ENCODE results near the gene PAFAH2. TPM values are rescaled to one million over a fixed set of nuclear protein-coding genes. Genes with fewer than 3 reads are reported as not detected.

Gene PAFAH2
- total and polyA plus RNA-seq, 12 donors: 6.6 to 32.8 (median 13.6) TPM

DNA sequence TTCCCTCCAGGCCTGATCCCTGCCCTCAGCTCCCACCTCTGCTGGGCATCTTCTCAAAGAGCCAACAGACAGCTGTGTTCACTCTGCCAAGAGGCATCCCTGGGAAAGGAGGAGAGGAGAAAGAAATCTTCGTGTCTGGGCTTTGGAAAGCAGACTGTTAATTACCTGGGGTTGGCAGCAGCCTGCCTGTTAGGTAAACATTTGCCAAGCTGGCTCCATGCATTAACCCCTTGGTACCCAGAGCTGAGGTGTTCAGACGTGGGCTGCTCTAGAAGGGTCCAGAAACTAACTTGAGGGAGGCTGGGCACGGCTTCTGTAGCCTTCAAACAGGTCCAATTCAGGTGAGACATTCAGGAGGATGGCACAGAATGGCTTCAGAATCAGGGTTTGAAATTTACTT, 15.0 kb upstream of the PAFAH2 start:
- Histone ChIP-seq H3K4me3 (no peak overlapping the region), H3K27ac (no peak overlapping the region), H3K36me3 (replicated peaks in 1 of 2) (no peaks in the 10 kb centered on the region), H3K4me1 (replicated peaks in 1 of 2) (peaks cover 8 to 31% of the 10 kb centered on the region in 2 donors), H3K27me3 (no peaks in the 10 kb centered on the region), H3K9me3 (replicated peaks in 1 of 3) (no peaks in the 10 kb centered on the region)
- intact Hi-C loops (cut with DNase I): no loop called here
- DNase-seq: no peak
- 59 to 86% (median 76%) methylated on average over 2 to 3 of the region's 3 CpGs for WGBS, 4 donors
- TF ChIP-seq POLR2A (IDR thresholded peaks at IDR 0.05): no peak
- TF ChIP-seq, protein P1, sequence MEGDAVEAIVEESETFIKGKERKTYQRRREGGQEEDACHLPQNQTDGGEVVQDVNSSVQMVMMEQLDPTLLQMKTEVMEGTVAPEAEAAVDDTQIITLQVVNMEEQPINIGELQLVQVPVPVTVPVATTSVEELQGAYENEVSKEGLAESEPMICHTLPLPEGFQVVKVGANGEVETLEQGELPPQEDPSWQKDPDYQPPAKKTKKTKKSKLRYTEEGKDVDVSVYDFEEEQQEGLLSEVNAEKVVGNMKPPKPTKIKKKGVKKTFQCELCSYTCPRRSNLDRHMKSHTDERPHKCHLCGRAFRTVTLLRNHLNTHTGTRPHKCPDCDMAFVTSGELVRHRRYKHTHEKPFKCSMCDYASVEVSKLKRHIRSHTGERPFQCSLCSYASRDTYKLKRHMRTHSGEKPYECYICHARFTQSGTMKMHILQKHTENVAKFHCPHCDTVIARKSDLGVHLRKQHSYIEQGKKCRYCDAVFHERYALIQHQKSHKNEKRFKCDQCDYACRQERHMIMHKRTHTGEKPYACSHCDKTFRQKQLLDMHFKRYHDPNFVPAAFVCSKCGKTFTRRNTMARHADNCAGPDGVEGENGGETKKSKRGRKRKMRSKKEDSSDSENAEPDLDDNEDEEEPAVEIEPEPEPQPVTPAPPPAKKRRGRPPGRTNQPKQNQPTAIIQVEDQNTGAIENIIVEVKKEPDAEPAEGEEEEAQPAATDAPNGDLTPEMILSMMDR (IDR thresholded peaks at IDR 0.05): no peak

DNA sequence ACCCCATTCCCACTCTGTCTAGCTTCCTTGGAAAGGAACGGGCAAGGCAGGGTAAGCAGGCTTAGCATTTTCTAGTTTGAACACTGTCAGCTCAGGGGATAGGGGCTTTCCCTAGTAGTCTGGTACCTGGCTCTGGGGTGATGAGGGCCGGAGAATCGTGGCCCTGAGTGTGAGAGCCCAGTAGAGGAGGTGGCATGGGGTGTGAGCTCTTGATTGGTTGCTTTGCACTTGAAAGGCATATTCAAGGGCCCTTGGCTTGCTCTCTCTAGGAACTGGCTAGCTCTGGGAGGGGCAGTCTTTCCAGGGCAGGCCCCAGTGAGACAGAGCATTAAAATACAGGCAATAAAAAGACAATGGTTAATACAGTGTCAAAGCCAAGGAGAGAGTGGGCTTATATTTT, 13.0 kb upstream of the PAFAH2 start:
- Histone ChIP-seq H3K36me3 (replicated peaks in 1 of 2) (no peaks in the 10 kb centered on the region), H3K27ac (no peak overlapping the region), H3K4me3 (no peak overlapping the region), H3K27me3 (no peaks in the 10 kb centered on the region), H3K9me3 (replicated peaks in 1 of 3) (no peaks in the 10 kb centered on the region), H3K4me1 (replicated peaks in 1 of 2) (peaks cover 8 to 18% of the 10 kb centered on the region in 2 donors)
- no peak for TF ChIP-seq POLR2A (IDR thresholded peaks at IDR 0.05)
- TF ChIP-seq, protein P1 (IDR thresholded peaks at IDR 0.05): no peak
- 73 to 100% (median 83%) methylated on average over 1 to 3 of the region's 3 CpGs for WGBS, 4 donors
- intact Hi-C loops (cut with DNase I): no loop called here
- DNase-seq: no peak

DNA sequence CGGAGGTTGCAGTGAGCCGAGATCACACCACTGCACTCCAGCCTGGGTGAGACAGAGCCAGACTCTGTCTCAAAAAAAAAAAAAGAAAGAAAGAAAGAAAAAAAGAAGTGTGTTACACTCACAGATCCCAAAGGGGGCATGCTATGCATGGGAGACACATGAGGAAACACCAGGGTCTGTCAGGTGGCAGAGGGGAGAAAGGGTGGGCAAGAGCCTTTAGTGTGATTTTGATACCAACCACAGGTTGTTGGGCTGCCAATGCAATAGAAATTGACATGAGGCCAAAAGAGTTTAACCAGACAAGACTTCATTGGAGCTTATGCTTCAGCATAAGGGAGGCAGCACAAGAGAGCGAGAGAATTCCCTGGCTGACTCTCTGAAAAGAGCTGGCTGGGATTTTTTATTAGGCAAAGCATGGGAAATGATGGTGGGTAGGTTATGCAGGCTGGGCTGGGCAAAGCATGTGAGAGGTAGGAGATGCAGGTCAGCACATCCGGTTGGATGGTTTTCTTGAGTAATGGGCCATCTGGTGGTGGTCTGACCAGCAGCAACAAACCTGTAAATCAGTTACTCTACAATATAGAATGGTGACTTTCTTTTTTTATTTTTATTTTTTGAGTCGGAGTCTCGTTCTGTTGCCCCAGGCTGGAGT, 12.1 kb upstream of the PAFAH2 start:
- TF ChIP-seq, protein P1 (IDR thresholded peaks at IDR 0.05): no peak
- TF ChIP-seq POLR2A (IDR thresholded peaks at IDR 0.05): no peak
- intact Hi-C loops (cut with DNase I): no loop called here
- no peak for DNase-seq
- H3K9me3 ChIP-seq (replicated peaks in 1 of 3): no peaks in the 10 kb centered on the region
- no peak overlapping the region for H3K27ac ChIP-seq
- H3K27me3 ChIP-seq: no peaks in the 10 kb centered on the region
- peaks cover 0 to 9% of the 10 kb centered on the region in 2 donors for H3K4me1 ChIP-seq (replicated peaks in 1 of 2)
- H3K36me3 ChIP-seq (replicated peaks in 1 of 2): no peaks in the 10 kb centered on the region
- H3K4me3 ChIP-seq: no peak overlapping the region
- WGBS, 4 donors: 68 to 74% (median 71%) methylated on average over 6 of the region's 6 CpGs

GRCh38 chr1:26006710-26007109, 8.8 kb upstream of the PAFAH2 start:
- intact Hi-C loops (cut with DNase I): no loop called here
- WGBS, 4 donors: 86 to 92% (median 89%) methylated on average over 16 of the region's 16 CpGs

More at GRCh38 chr1:26006710-26007109, 8.8 kb upstream of the PAFAH2 start:
- no peaks in the 10 kb centered on the region for H3K36me3 ChIP-seq (replicated peaks in 1 of 2)
- H3K9me3 ChIP-seq (replicated peaks in 1 of 3): no peaks in the 10 kb centered on the region
- no peak overlapping the region for H3K4me3 ChIP-seq
- DNase-seq: no peak
- H3K27ac ChIP-seq: no peak overlapping the region
- no peaks in the 10 kb centered on the region for H3K27me3 ChIP-seq
- H3K4me1 ChIP-seq (replicated peaks in 1 of 2): no peaks in the 10 kb centered on the region
- no peak for TF ChIP-seq POLR2A (IDR thresholded peaks at IDR 0.05)
- TF ChIP-seq, protein P1 (IDR thresholded peaks at IDR 0.05): no peak

Data from adrenal gland (tissue), 12 donors.